HG03460 (cell line): ENCODE data around the gene ZC3H11A.
"Not testable (repeated sequence)": the region's sequence is repeated elsewhere in the genome, so short reads cannot be mapped to it uniquely, and the experiment has no call there.

ENCODE experiments used
- ATAC-seq: cut with Tn5 transposase; IDR thresholded peaks from one replicate; pipeline ENCODE4 v1.9.1; 2021; ENCODE audit not compliant: unreplicated experiment

Gene ZC3H11A

DNA sequence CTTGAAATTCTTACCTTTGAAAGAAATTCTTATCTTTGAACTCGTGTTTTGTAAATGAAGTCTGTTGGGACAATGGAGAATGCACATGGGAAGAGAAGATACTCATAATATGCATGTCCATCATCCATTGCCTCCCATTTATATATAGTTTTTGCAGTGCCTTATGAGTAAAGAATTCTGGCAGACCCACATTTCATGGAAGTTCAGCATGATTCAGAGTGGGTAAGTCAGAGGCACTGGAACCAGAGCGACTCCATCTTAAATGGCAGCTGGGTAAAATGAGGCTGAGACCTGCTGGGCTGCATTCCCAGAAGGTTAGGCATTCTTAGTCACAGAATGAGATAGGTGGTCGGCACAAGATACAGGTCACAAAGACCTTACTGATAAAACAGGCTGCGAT is 16.6 kb upstream of the ZC3H11A start:
- no peak for ATAC-seq

DNA sequence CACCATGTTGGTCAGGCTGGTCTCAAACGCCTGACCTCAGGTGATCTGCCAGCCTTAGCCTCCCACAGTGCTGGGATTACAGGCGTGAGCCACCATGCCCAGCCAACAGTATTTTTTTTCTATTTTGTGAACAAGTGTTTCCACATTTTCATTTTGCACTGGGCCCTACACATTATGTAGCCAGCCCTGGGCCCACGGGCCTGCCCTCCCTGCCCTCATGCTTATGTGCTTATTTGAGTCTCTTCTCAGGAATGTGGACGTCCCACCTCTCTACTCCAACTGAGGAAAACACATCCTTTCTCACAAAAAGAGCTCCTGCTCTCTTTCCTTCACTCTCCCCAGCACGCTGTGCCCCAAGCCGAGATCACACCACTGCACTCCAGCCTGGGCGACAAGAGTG is 13.5 kb upstream of the ZC3H11A start:
- no peak for ATAC-seq

- no peak for ATAC-seq
Observed at GRCh38 chr1:203789966-203790365, 5.5 kb upstream of the ZC3H11A start.

DNA sequence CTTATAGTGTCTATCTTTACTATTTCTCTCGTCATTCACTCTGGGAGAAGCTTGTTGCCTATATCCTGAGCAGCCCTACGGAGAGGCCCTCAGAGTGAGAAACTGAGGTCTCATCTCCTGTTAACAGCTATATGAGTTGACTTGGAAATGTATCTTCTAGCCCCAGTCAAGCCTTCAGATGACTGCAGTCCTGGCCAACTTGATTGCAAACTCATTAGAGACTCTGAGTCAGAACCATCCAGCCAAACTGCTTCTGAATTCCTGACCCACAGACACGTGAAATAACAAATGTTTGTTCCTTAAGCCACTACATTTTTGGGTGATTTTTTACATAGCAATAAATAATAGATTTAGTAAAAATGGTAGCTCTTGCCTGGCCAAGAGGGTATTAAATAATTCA is 3.9 kb upstream of the ZC3H11A start:
- ATAC-seq = no peak

DNA sequence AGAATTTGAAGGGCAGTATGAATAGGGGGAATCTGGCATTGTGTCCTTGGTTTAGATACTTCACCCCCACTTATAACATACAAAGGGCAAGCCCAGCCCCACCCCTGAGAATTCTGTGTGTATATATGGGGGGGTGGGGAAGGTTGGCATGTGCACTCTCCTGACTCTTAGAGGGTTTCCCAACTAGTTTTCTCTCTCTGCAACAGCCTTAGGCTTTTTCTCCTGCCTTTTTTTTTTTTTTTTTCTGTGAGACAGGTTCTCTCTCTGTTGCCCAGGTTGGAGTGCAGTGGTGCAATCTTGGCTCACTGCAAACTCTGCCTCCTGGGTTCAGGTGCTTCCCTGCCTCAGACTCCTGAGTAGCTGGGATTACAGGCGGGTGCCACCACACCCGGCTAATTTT is 2.9 kb upstream of the ZC3H11A start:
- ATAC-seq = no peak

GRCh38 chr1:203793561-203793960 is 1.9 kb upstream of the ZC3H11A start:
- not testable (repeated sequence) for ATAC-seq

GRCh38 chr1:203794764-203795440 is 521 bp upstream of the ZC3H11A start:
- no peak for ATAC-seq

DNA sequence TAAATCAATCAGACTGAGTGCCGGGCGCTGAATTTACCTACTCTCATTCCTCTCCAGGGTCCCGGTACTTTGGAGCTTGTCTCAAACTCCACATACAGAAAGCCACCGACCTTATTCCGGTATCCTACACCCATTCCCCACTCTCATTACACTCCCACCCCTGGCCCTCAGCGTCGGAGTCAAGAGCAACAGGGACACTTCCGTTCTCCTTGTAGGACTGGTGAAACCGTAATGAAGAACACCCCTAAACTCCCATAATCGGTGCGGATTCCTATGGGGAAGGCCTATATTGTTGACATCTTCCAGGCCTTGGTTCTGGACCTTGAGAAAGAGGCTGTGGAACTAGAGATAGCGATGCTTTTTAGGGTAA is 798 bp downstream of the ZC3H11A start:
- ATAC-seq = peak; percentile 20

DNA sequence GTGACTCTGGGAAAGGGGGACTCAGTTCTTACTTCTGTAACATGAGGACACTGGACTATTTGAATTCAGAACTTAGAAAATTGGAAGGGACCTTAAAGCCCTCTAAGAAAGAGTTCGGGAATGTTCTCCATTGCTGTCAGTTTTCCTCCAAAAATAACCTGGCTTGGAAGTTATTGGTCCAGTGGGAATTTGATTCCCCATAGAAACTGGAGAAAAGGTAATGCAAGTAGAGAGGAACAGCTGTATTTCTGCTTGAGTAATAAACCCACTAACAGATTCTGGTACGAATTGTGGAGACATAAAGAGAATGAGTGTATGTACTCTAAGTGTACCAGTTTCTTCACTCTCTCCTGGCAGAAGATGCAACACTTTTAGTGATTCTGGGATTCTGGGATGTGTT is 1.8 kb downstream of the ZC3H11A start:
- ATAC-seq = no peak

- ATAC-seq = no peak
Observed at GRCh38 chr1:203797948-203798655, 2.7 kb downstream of the ZC3H11A start.

DNA sequence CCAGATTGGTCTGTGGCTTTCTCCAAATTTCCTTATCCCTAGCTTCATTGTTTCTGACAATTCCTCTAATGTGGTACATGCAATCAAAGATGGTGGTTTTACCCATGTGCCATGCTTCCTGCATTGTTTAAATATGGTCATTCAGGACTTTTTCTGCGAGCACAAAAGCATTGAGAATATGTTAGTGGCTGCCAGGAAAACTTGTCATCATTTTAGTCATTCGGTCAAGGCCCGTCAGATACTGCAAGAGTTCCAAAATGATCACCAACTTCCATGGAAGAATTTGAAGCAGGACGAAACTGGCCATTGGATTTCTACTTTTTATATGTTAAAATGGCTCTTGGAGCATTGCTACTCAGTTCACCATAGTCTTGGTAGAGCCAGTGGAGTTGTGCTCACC is 3.7 kb downstream of the ZC3H11A start:
- ATAC-seq = no peak

- ATAC-seq = no peak
Observed at GRCh38 chr1:203799971-203800370, 4.5 kb downstream of the ZC3H11A start.

- ATAC-seq = no peak
Observed at GRCh38 chr1:203805689-203806088, 10.3 kb downstream of the ZC3H11A start.

GRCh38 chr1:203807196-203807595 is 11.8 kb downstream of the ZC3H11A start:
- ATAC-seq = no peak

DNA sequence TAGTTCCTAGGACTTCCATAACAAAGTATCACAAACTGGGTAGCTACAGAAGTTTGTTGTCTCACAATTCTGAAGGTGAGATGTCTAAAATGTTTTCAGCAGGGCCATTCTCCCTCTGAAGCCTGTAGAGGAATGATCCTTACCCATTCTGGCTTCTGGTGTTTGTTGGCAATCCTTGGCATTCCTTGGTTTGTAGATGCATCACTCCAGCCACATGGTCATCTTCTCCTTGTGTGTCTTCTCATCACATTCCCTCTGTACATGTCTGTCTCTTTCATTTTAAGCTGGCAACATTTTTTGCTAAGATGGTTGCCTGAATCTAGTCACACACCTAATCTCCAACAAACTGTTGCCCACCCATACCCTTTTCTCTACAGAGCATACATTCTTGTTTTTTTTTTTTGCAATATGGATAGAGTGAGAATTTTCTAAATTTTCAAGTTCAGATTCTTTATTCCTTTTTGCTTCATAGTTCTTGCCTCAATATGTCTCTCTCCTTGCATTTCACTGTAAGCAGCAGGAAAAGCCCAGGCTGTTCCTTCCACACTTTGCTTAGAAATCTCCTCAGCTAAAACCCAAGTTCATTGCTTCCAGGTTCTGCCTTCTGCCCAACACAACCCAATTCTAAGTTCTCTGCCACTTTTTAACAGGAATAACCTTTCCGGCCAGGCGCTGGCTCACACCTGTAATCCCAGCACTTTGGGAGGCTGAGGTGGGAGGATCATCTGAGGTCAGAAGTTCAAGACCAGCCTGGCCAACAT is 18.3 kb downstream of the ZC3H11A start:
- no peak for ATAC-seq

GRCh38 chr1:203818399-203818798 is 23.0 kb downstream of the ZC3H11A start:
- no peak for ATAC-seq

GRCh38 chr1:203823306-203823705 is 27.9 kb downstream of the ZC3H11A start:
- no peak for ATAC-seq

GRCh38 chr1:203826175-203826574 is 30.8 kb downstream of the ZC3H11A start:
- ATAC-seq = no peak

- no peak for ATAC-seq
Observed at GRCh38 chr1:203828002-203828401, 32.6 kb downstream of the ZC3H11A start.

DNA sequence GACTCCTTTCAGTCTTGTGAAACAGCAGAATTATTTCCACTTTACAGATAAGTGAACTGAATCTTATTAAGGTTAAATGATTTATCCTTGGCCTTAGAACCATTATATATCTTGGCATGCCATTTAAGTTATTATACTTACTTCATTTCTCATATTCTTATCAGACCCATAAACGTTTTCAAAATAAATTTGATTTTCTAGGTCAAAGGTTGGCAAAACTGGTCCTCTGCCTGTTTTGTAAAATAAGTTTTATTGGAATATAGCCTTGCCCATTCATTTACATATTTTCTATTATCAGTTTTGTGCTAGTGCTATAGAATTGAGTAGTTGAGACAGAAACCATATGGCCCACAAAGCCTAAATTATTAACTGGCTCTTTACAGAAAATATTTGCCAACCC is 33.1 kb downstream of the ZC3H11A start:
- no peak for ATAC-seq

- not testable (repeated sequence) for ATAC-seq
Observed at GRCh38 chr1:203829247-203829646, 33.8 kb downstream of the ZC3H11A start.

GRCh38 chr1:203835476-203835875 is 40.1 kb downstream of the ZC3H11A start:
- ATAC-seq = no peak
